PFSK-1 (cell line): Measurements from ENCODE around the gene ABR.

Source experiments
- FOXP2 ChIP-seq: optimal IDR thresholded peaks from 2 replicates; pipeline ENCODE3; 2011; ENCODE audit warnings: borderline replicate concordance, control low read depth, inconsistent platforms; ENCODE audit not compliant: insufficient read depth; ENCODE audit errors: extremely low read length, extremely low read depth
- POLR2AphosphoS5 ChIP-seq: IDR thresholded peaks from 2 replicates; pipeline ENCODE4 v1.6.1; 2012; ENCODE audit warnings: low read depth, mild to moderate bottlenecking, control low read depth, low read length, moderate library complexity
- SIN3A ChIP-seq: IDR thresholded peaks from 2 replicates; pipeline ENCODE4 v1.6.1; 2012; ENCODE audit warnings: mild to moderate bottlenecking, low read length, moderate library complexity, borderline replicate concordance; ENCODE audit not compliant: insufficient read depth
- TAF1 ChIP-seq: IDR thresholded peaks from 2 replicates; pipeline ENCODE4 v1.6.1; 2012; ENCODE audit warnings: low read length, control low read depth, borderline replicate concordance; ENCODE audit not compliant: insufficient read depth
- TF ChIP-seq, protein P1 (sequence below), 2 experiments: IDR thresholded peaks; 2 replicates each; pipeline versions ENCODE4 v1.6.1 to v1.8.0; 2011 to 2012; ENCODE audit warnings: low read depth in 2 of 2, low read length in 2 of 2, control low read depth in 1 of 2, inconsistent platforms in 1 of 2, mild to moderate bottlenecking in 1 of 2, moderate library complexity in 1 of 2; ENCODE audit not compliant: insufficient read depth in 1 of 2

GRCh38 chr17:973053-973452 lies 206.7 kb downstream of the ABR start:
- TF ChIP-seq SIN3A (no peak), POLR2AphosphoS5 (no peak), FOXP2 (no peak), TAF1 (no peak)
- TF ChIP-seq, protein P1, sequence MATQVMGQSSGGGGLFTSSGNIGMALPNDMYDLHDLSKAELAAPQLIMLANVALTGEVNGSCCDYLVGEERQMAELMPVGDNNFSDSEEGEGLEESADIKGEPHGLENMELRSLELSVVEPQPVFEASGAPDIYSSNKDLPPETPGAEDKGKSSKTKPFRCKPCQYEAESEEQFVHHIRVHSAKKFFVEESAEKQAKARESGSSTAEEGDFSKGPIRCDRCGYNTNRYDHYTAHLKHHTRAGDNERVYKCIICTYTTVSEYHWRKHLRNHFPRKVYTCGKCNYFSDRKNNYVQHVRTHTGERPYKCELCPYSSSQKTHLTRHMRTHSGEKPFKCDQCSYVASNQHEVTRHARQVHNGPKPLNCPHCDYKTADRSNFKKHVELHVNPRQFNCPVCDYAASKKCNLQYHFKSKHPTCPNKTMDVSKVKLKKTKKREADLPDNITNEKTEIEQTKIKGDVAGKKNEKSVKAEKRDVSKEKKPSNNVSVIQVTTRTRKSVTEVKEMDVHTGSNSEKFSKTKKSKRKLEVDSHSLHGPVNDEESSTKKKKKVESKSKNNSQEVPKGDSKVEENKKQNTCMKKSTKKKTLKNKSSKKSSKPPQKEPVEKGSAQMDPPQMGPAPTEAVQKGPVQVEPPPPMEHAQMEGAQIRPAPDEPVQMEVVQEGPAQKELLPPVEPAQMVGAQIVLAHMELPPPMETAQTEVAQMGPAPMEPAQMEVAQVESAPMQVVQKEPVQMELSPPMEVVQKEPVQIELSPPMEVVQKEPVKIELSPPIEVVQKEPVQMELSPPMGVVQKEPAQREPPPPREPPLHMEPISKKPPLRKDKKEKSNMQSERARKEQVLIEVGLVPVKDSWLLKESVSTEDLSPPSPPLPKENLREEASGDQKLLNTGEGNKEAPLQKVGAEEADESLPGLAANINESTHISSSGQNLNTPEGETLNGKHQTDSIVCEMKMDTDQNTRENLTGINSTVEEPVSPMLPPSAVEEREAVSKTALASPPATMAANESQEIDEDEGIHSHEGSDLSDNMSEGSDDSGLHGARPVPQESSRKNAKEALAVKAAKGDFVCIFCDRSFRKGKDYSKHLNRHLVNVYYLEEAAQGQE (IDR thresholded peaks at IDR 0.05; ENCODE audit: insufficient read depth in 1 of 2, low read depth in 2 of 2, low read length in 2 of 2) = no peak
